HepG2 (cell line): ENCODE data around the gene TMTC3.

ENCODE experiments used
- HDAC6 ChIP-seq: fragments of 200-600 bp; sonication (generic); IDR thresholded peaks from 2 replicates; pipeline ENCODE4 v1.7.0; 2017; ENCODE audit warnings: mild to moderate bottlenecking, antibody characterized with exemption, low read length, low read depth
- POLR2AphosphoS5 ChIP-seq: IDR thresholded peaks from 2 replicates; pipeline ENCODE4 v1.6.1; 2012; ENCODE audit warnings: low read depth, low read length
- SCMH1 ChIP-seq: sonication (generic); formaldehyde crosslinking; IDR thresholded peaks from 2 replicates; pipeline ENCODE4 v1.9.0; 2021; ENCODE audit warnings: missing genetic modification reagents, mild to moderate bottlenecking, borderline replicate concordance
- ZNF773 ChIP-seq: sonication (generic); formaldehyde crosslinking; IDR thresholded peaks from 2 replicates; pipeline ENCODE4 v1.4.0; 2020; ENCODE audit warnings: missing genetic modification reagents, borderline replicate concordance
- ZNF841 ChIP-seq: sonication (generic); formaldehyde crosslinking; IDR thresholded peaks from 2 replicates; pipeline ENCODE4 v1.8.1; 2023; ENCODE audit warnings: missing genetic modification reagents, borderline replicate concordance
- TF ChIP-seq, protein P1 (sequence below): fragments of 450-650 bp; IDR thresholded peaks from 2 replicates; pipeline ENCODE4 v1.6.1; 2017; ENCODE audit warnings: mild to moderate bottlenecking

- TF ChIP-seq, protein P1, sequence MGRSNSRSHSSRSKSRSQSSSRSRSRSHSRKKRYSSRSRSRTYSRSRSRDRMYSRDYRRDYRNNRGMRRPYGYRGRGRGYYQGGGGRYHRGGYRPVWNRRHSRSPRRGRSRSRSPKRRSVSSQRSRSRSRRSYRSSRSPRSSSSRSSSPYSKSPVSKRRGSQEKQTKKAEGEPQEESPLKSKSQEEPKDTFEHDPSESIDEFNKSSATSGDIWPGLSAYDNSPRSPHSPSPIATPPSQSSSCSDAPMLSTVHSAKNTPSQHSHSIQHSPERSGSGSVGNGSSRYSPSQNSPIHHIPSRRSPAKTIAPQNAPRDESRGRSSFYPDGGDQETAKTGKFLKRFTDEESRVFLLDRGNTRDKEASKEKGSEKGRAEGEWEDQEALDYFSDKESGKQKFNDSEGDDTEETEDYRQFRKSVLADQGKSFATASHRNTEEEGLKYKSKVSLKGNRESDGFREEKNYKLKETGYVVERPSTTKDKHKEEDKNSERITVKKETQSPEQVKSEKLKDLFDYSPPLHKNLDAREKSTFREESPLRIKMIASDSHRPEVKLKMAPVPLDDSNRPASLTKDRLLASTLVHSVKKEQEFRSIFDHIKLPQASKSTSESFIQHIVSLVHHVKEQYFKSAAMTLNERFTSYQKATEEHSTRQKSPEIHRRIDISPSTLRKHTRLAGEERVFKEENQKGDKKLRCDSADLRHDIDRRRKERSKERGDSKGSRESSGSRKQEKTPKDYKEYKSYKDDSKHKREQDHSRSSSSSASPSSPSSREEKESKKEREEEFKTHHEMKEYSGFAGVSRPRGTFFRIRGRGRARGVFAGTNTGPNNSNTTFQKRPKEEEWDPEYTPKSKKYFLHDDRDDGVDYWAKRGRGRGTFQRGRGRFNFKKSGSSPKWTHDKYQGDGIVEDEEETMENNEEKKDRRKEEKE = no peak
- TF ChIP-seq SCMH1 (CRISPR knock-in tag) (no peak), ZNF773 (CRISPR knock-in tag) (no peak), POLR2AphosphoS5 (no peak), HDAC6 (no peak), ZNF841 (CRISPR knock-in tag) (no peak)
Observed at GRCh38 chr12:88166179-88166578, 24.1 kb downstream of the TMTC3 start.
